SK-N-SH (cell line): ENCODE results near the gene KCNJ12.

Experiments
- CTCF ChIP-seq: fragments of 200-600 bp; sonication (generic); IDR thresholded peaks from 2 replicates; pipeline ENCODE4 v1.6.1; 2017; ENCODE audit warnings: antibody characterized with exemption, mild to moderate bottlenecking, moderate library complexity
- FOSL2 ChIP-seq: IDR thresholded peaks from 2 replicates; pipeline ENCODE4 v1.4.0; 2012; ENCODE audit warnings: low read depth, mild to moderate bottlenecking, moderate library complexity, borderline replicate concordance
- MAX ChIP-seq: IDR thresholded peaks from 2 replicates; pipeline ENCODE4 v1.4.0; 2012; ENCODE audit warnings: low read depth
- PBX3 ChIP-seq: IDR thresholded peaks from 2 replicates; pipeline ENCODE4; 2012
- POLR2AphosphoS5 ChIP-seq: IDR thresholded peaks from 2 replicates; pipeline ENCODE4 v1.6.1; 2012; ENCODE audit warnings: low read depth, low read length
- USF1 ChIP-seq: IDR thresholded peaks from 2 replicates; pipeline ENCODE4 v1.4.0; 2012; ENCODE audit warnings: low read depth, borderline replicate concordance

- TF ChIP-seq FOSL2 (no peak), MAX (no peak), POLR2AphosphoS5 (no peak), PBX3 (no peak), CTCF (no peak), USF1 (no peak)
These were observed 19.5 kb upstream of the KCNJ12 start for GRCh38 chr17:21356537-21357127.
